DMS153 treated with DMSO at 0.1 percent for 48 hours (cell line): ENCODE measurements around the gene COQ5.
"Not testable (repeated sequence)": the region's sequence is repeated elsewhere in the genome, so short reads cannot be mapped to it uniquely, and the experiment has no call there.

ENCODE experiments used
- DNase-seq: peaks from one replicate; lab custom pipeline; 2025; ENCODE audit not compliant: unreplicated experiment; lab: John Stamatoyannopoulos, UW

COQ5 gene

GRCh38 chr12:120529641-120530417, 871 bp upstream of the COQ5 start:
- DNase-seq = peak; percentile 67

GRCh38 chr12:120522568-120522967, 6.4 kb downstream of the COQ5 start:
- no peak for DNase-seq

- not testable (repeated sequence) for DNase-seq
Measured at GRCh38 chr12:120519324-120519723, 9.6 kb downstream of the COQ5 start.

GRCh38 chr12:120515496-120515895, 13.5 kb downstream of the COQ5 start:
- no peak for DNase-seq

GRCh38 chr12:120514002-120514401, 15.0 kb downstream of the COQ5 start:
- DNase-seq = no peak

- DNase-seq = no peak
Measured at GRCh38 chr12:120508537-120508936, 20.4 kb downstream of the COQ5 start.

GRCh38 chr12:120504587-120504986, 24.4 kb downstream of the COQ5 start:
- no peak for DNase-seq

- DNase-seq = no peak
Measured at GRCh38 chr12:120500581-120500980, 28.4 kb downstream of the COQ5 start.

GRCh38 chr12:120498870-120499515, 30.0 kb downstream of the COQ5 start:
- no peak for DNase-seq

- no peak for DNase-seq
Measured at GRCh38 chr12:120497524-120498150, 31.3 kb downstream of the COQ5 start.

- DNase-seq = no peak
Measured at GRCh38 chr12:120496413-120497340, 32.3 kb downstream of the COQ5 start.

- DNase-seq = peak; percentile 92
Measured at GRCh38 chr12:120495731-120496412, 33.1 kb downstream of the COQ5 start, which contains the start of gene DYNLL1. Gene DYNLL1 (plus strand): TSS chr12:120496113. CDS start chr12:120496422, 309 bp downstream.

GRCh38 chr12:120495186-120495730, 33.7 kb downstream of the COQ5 start:
- DNase-seq = no peak

GRCh38 chr12:120490833-120491512, 38.0 kb downstream of the COQ5 start:
- no peak for DNase-seq

- no peak for DNase-seq
Measured at GRCh38 chr12:120490325-120490724, 38.6 kb downstream of the COQ5 start.

GRCh38 chr12:120489018-120489417, 39.9 kb downstream of the COQ5 start:
- no peak for DNase-seq

GRCh38 chr12:120488057-120488640, 40.8 kb downstream of the COQ5 start:
- DNase-seq = no peak

- DNase-seq = not testable (repeated sequence)
Measured at GRCh38 chr12:120487552-120487951, 41.4 kb downstream of the COQ5 start.
